Adrenal gland (tissue), 5 donors: ENCODE data around the gene HLA-DRA.

Source experiments
- CTCF ChIP-seq, 6 experiments: fragments of 450-650 bp in 4 of 6; fragments of 200-600 bp in 2 of 6; sonication (generic) in 1 of 6; IDR thresholded peaks; 1 replicate in 5 of 6; 2 replicates in 1 of 6; pipeline versions ENCODE4 v1.5.1 to v1.8.0; 2016 to 2021; ENCODE audit warnings: antibody characterized with exemption in 6 of 6, mild to moderate bottlenecking in 2 of 6, moderate library complexity in 1 of 6
- POLR2A ChIP-seq, 2 donors: fragments of 450-650 bp; IDR thresholded peaks; one replicate each; pipeline ENCODE4 v1.6.1; 2017; ENCODE audit warnings: antibody characterized with exemption in 2 of 2, mild to moderate bottlenecking in 2 of 2, moderate library complexity in 1 of 2
- donor health status: DM: no; HTN: no; CAD: no.

DNA sequence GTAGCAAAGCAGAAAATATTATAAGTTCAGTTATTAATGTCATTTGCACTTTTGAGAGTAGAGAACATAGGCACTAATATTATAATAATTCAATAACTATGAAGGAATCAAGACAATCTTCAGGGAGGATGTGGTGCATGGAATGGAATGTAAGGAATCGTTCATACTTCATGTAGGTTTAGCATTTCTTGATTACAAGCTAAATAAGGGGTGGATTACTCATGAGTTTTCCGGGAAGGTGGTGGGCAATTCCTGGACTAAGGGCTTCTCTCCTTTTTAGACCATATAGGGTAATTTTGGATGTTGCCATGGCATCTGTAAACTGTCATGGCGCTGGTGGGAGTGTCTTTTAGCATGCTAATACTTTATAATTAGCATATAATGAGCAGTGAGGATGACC is 23.7 kb upstream of the HLA-DRA start:
- TF ChIP-seq CTCF (IDR thresholded peaks at IDR 0.05) = no peak
- no peak for TF ChIP-seq POLR2A (IDR thresholded peaks at IDR 0.05)
